GM20000 (cell line): Measurements from ENCODE around the gene CD34.
"Not testable (repeated sequence)": the region's sequence is repeated elsewhere in the genome, so short reads cannot be mapped to it uniquely, and the experiment has no call there.

Experiments
- DNase-seq: peaks from one replicate; pipeline ENCODE4 v3.0.0; 2012; ENCODE audit warnings: low spot score
- CTCF ChIP-seq: IDR thresholded peaks from 2 replicates; pipeline ENCODE4 v1.5.1; 2012; ENCODE audit warnings: mild to moderate bottlenecking, control low read depth; ENCODE audit errors: extremely low read depth, missing control alignments

Gene CD34

GRCh38 chr1:207883104-207883651 lies 27.7 kb downstream of the CD34 start:
- peak; percentile 34 for DNase-seq
- no peak for TF ChIP-seq CTCF

GRCh38 chr1:207882692-207883091 lies 28.2 kb downstream of the CD34 start:
- TF ChIP-seq CTCF: no peak
- no peak for DNase-seq

- no peak for DNase-seq
- no peak for TF ChIP-seq CTCF
Measured at GRCh38 chr1:207878939-207879338, 32.0 kb downstream of the CD34 start.

GRCh38 chr1:207877914-207878313 lies 33.0 kb downstream of the CD34 start:
- not testable (repeated sequence) for DNase-seq

GRCh38 chr1:207876131-207876530 lies 34.8 kb downstream of the CD34 start:
- peak; percentile 54 for TF ChIP-seq CTCF
- peak; percentile 30 for DNase-seq

- no peak for TF ChIP-seq CTCF
- DNase-seq: no peak
Measured at GRCh38 chr1:207875532-207875931, 35.4 kb downstream of the CD34 start.

GRCh38 chr1:207873055-207873890 lies 37.7 kb downstream of the CD34 start:
- peak; percentile 48 for DNase-seq
- TF ChIP-seq CTCF: no peak

GRCh38 chr1:207872621-207873020 lies 38.3 kb downstream of the CD34 start:
- DNase-seq: no peak
- TF ChIP-seq CTCF: no peak
